Common myeloid progenitor, CD34-positive (primary cell): ENCODE results near the gene DNASE2B.

Experiments
- CTCF ChIA-PET: fragments of 350-600 bp; sonication (Branson Sonifier 250); formaldehyde crosslinking; loops from one replicate; lab custom pipeline; 2021; ENCODE audit warnings: antibody characterized with exemption; lab: Charles Lee
- POLR2A ChIA-PET: fragments of 350-600 bp; sonication (Branson Sonifier 250); formaldehyde crosslinking; loops from one replicate; lab custom pipeline; 2021; ENCODE audit warnings: antibody characterized with exemption; lab: Charles Lee
- DNase-seq, 3 donors: peaks; one replicate each; pipeline versions ENCODE4 v3.0.0 to v3.0.0-alpha.2; 2013
- H3K27ac ChIP-seq, 2 experiments: 1 replicate in 1 of 2; 2 replicates in 1 of 2; pipeline ENCODE4 v1.7.0; 2013; ENCODE audit warnings: inconsistent platforms in 2 of 2, low read length in 2 of 2, mild to moderate bottlenecking in 2 of 2, low read depth in 1 of 2, moderate library complexity in 1 of 2; ENCODE audit not compliant: severe bottlenecking in 2 of 2, insufficient read depth in 1 of 2, poor library complexity in 1 of 2
- H3K27me3 ChIP-seq, 5 experiments: replicated peaks in 2 of 5; 1 replicate in 3 of 5; 2 replicates in 2 of 5; pipeline versions ENCODE4 v1.6.1 to v1.7.0; 2013; ENCODE audit warnings: low read length in 4 of 5, mild to moderate bottlenecking in 2 of 5, moderate library complexity in 2 of 5, inconsistent platforms in 1 of 5; ENCODE audit not compliant: insufficient read depth in 5 of 5, control insufficient read depth in 4 of 5
- H3K36me3 ChIP-seq, 4 experiments: 1 replicate in 2 of 4; 2 replicates in 2 of 4; pipeline versions ENCODE4 v1.6.1 to v1.7.0; 2013; ENCODE audit warnings: low read length in 3 of 4, control low read depth in 1 of 4, mild to moderate bottlenecking in 1 of 4; ENCODE audit not compliant: control insufficient read depth in 4 of 4, insufficient read depth in 4 of 4
- H3K4me1 ChIP-seq, 4 experiments: 1 replicate in 3 of 4; 2 replicates in 1 of 4; pipeline versions ENCODE4 v1.6.1 to v1.7.1; 2013; ENCODE audit warnings: low read length in 3 of 4, mild to moderate bottlenecking in 3 of 4, control low read depth in 1 of 4, inconsistent platforms in 1 of 4, moderate library complexity in 1 of 4; ENCODE audit not compliant: control insufficient read depth in 4 of 4, insufficient read depth in 4 of 4; ENCODE audit errors: control extremely low read depth in 1 of 4
- H3K4me3 ChIP-seq, 7 experiments: 1 replicate in 4 of 7; 2 replicates in 3 of 7; pipeline versions ENCODE4 v1.5.1 to v1.7.0; 2013; ENCODE audit warnings: mild to moderate bottlenecking in 7 of 7, low read length in 6 of 7, moderate library complexity in 6 of 7, inconsistent platforms in 2 of 7, low read depth in 2 of 7, control low read depth in 1 of 7; ENCODE audit not compliant: insufficient read depth in 4 of 7, control insufficient read depth in 1 of 7; ENCODE audit errors: extremely low read depth in 1 of 7
- H3K9me3 ChIP-seq, 5 experiments: 1 replicate in 4 of 5; 2 replicates in 1 of 5; pipeline versions ENCODE4 v1.6.1 to v1.7.1; 2013; ENCODE audit warnings: low read length in 4 of 5, mild to moderate bottlenecking in 2 of 5, inconsistent platforms in 1 of 5, low read depth in 1 of 5, moderate library complexity in 1 of 5; ENCODE audit not compliant: control insufficient read depth in 4 of 5, insufficient read depth in 2 of 5; ENCODE audit errors: control extremely low read depth in 1 of 5
- WGBS: methylation state at CpG from one replicate; pipeline ENCODE4 v1.1.5; 2013; ENCODE audit not compliant: insufficient coverage; 5-methylcytosine and 5-hydroxymethylcytosine counted together

The DNASE2B gene

GRCh38 chr1:84365225-84366221 lies 32.8 kb upstream of the DNASE2B start:
- Histone ChIP-seq H3K4me3 (no peak overlapping the region), H3K27me3 (no peaks in the 10 kb centered on the region), H3K9me3 (no peaks in the 10 kb centered on the region), H3K27ac (no peak overlapping the region), H3K4me1 (peaks cover 0 to 5% (median 3%) of the 10 kb centered on the region in 4 experiments), H3K36me3 (no peaks in the 10 kb centered on the region)
- POLR2A ChIA-PET: no interaction called here
- WGBS: 67% methylated on average over 3 of the region's 3 CpGs
- peak in 2 of 3 donors; percentile 37 to 60 for DNase-seq
- CTCF ChIA-PET: interaction anchor here (1.0 kb wide), 1 partner anchor 24 kb away, joined by 4 read pairs; no protein-coding TSS in a partner anchor

GRCh38 chr1:84366786-84367185 lies 31.5 kb upstream of the DNASE2B start:
- ChIA-PET POLR2A (interaction anchor here (0.7 kb wide), 1 partner anchor 58 kb away, joined by 4 read pairs; no protein-coding TSS in a partner anchor), CTCF (no interaction called here)
- Histone ChIP-seq H3K36me3 (no peaks in the 10 kb centered on the region), H3K27me3 (no peaks in the 10 kb centered on the region), H3K4me1 (peaks cover 0 to 5% (median 2%) of the 10 kb centered on the region in 4 experiments), H3K4me3 (no peak overlapping the region), H3K27ac (no peak overlapping the region), H3K9me3 (no peaks in the 10 kb centered on the region)
- WGBS: no CpG with 5 or more reads among the region's 2 CpGs
- DNase-seq: no peak

DNA sequence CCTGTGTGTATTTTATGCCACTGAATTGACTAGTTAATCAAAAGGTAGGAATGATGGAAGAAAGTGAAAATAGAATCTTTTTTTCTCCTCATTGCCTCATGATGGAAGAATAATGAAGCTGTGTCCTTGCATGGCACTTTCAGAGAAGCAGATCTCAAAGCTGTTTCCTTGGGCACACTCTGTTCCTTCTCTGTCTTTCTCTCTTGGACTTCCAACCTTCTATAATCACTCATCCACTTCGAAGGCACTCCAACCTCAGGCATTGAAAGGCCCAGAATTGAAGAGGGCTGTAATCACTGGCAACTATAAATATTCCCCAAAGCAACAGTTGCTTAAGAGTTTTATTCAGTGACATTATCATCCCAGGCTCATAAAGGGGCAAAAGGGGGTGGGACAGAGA lies 31.1 kb upstream of the DNASE2B start:
- CTCF ChIA-PET: no interaction called here
- Histone ChIP-seq H3K4me1 (peaks cover 0 to 5% (median 2%) of the 10 kb centered on the region in 4 experiments), H3K27ac (no peak overlapping the region), H3K27me3 (no peaks in the 10 kb centered on the region), H3K4me3 (no peak overlapping the region), H3K9me3 (no peaks in the 10 kb centered on the region), H3K36me3 (no peaks in the 10 kb centered on the region)
- no CpG with 5 or more reads among the region's 1 CpG for WGBS
- DNase-seq: no peak
- POLR2A ChIA-PET: no interaction called here

- ChIA-PET POLR2A (no interaction called here), CTCF (no interaction called here)
- Histone ChIP-seq H3K27me3 (no peaks in the 10 kb centered on the region), H3K27ac (no peak overlapping the region), H3K4me1 (peaks cover 0 to 4% (median 0%) of the 10 kb centered on the region in 4 experiments), H3K9me3 (peaks cover 0 to 1% (median 0%) of the 10 kb centered on the region in 5 experiments), H3K4me3 (no peak overlapping the region), H3K36me3 (no peaks in the 10 kb centered on the region)
- no peak for DNase-seq
- 97% methylated on average over 5 of the region's 5 CpGs for WGBS
These were observed 29.8 kb upstream of the DNASE2B start for GRCh38 chr1:84368441-84368840.

- CTCF ChIA-PET: no interaction called here
- H3K4me1 ChIP-seq: peaks cover 0 to 4% (median 0%) of the 10 kb centered on the region in 4 experiments
These were observed 28.0 kb upstream of the DNASE2B start for GRCh38 chr1:84370266-84370665.

DNA sequence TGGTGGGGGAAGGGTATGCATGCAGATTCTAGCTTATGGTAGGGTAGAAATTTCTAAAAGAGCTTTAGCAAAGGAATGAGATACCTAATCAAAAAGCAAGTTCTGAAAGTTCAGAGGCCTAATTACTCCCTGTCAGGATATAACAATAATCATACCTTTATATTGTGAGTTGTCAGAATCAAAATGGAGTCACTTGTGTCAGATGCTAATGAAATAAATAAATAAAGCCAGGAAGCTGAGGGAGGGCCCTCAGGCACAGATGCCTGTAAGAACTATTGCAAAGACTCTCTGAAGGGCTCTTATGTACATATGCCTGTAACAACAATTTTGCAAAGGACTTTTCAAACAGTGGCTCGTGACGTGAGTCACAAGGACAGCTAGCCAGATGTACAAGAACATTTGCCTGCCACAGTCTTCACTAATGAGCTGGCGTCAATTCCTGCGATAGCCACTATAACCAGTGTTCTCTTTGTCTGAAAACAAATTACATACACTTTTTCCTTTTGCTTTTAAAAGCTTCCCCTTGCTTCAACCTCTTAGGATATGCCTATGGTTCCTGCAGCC lies 27.4 kb upstream of the DNASE2B start:
- H3K27ac ChIP-seq: no peak overlapping the region
- H3K4me3 ChIP-seq: no peak overlapping the region
- no peak for DNase-seq
- CTCF ChIA-PET: no interaction called here
- POLR2A ChIA-PET: no interaction called here
- H3K9me3 ChIP-seq: peaks cover 0 to 2% (median 0%) of the 10 kb centered on the region in 5 experiments
- WGBS: 95% methylated on average over 4 of the region's 4 CpGs
- no peaks in the 10 kb centered on the region for H3K36me3 ChIP-seq
- no peaks in the 10 kb centered on the region for H3K27me3 ChIP-seq
- H3K4me1 ChIP-seq: peaks cover 0 to 2% (median 0%) of the 10 kb centered on the region in 4 experiments

More at GRCh38 chr1:84370266-84370665, 28.0 kb upstream of the DNASE2B start:
- Histone ChIP-seq H3K9me3 (peaks cover 0 to 2% (median 0%) of the 10 kb centered on the region in 5 experiments), H3K27me3 (no peaks in the 10 kb centered on the region), H3K27ac (no peak overlapping the region), H3K4me3 (no peak overlapping the region), H3K36me3 (no peaks in the 10 kb centered on the region)
- no peak for DNase-seq
- 100% methylated on average over 1 of the region's 1 CpG for WGBS
- POLR2A ChIA-PET: no interaction called here
